DOHH2 (cell line): Measurements from ENCODE around the gene RIMS1.
A peak's percentile ranks its signal among the peaks of the same experiment; 100 is the strongest.

Experiments used
- H3F3A ChIP-seq: fragments of 200-600 bp; sonication (generic), shearing (Covaris generic); 2 replicates; pipeline ENCODE4 v1.6.0; 2016; ENCODE audit warnings: antibody characterized with exemption, mild to moderate bottlenecking; ENCODE audit not compliant: control insufficient read depth, insufficient read depth
- H3K27ac ChIP-seq: fragments of 200-600 bp; sonication (generic); 2 replicates; pipeline ENCODE4 v1.5.1; 2014; ENCODE audit warnings: low read depth, mild to moderate bottlenecking, low read length, moderate library complexity
- H3K27me3 ChIP-seq: fragments of 200-600 bp; sonication (generic); 2 replicates; pipeline ENCODE4 v1.6.1; 2014; ENCODE audit warnings: mild to moderate bottlenecking, low read length, mixed read lengths; ENCODE audit not compliant: control insufficient read depth
- H3K36me3 ChIP-seq: fragments of 200-600 bp; sonication (generic); 2 replicates; pipeline ENCODE4 v1.6.1; 2014; ENCODE audit warnings: mild to moderate bottlenecking, low read length, moderate library complexity, mixed read lengths; ENCODE audit not compliant: control insufficient read depth
- H3K4me1 ChIP-seq: fragments of 200-600 bp; sonication (generic); 2 replicates; pipeline ENCODE4 v1.6.1; 2014; ENCODE audit warnings: mild to moderate bottlenecking, low read length, mixed read lengths; ENCODE audit not compliant: control insufficient read depth
- H3K4me2 ChIP-seq: fragments of 200-600 bp; sonication (generic); 2 replicates; pipeline ENCODE4 v1.6.0; 2014; ENCODE audit warnings: mild to moderate bottlenecking, low read length, moderate library complexity
- H3K4me3 ChIP-seq: fragments of 200-600 bp; sonication (generic); 2 replicates; pipeline ENCODE4 v1.5.1; 2014; ENCODE audit warnings: mild to moderate bottlenecking, low read length, mixed read lengths
- H3K79me2 ChIP-seq: fragments of 200-600 bp; sonication (generic); 2 replicates; pipeline ENCODE4 v1.6.1; 2014; ENCODE audit warnings: mild to moderate bottlenecking, low read length, mixed read lengths; ENCODE audit not compliant: control insufficient read depth
- H3K9me2 ChIP-seq: fragments of 200-600 bp; sonication (generic); replicated peaks from 2 replicates; pipeline ENCODE4 v1.6.1; 2014; ENCODE audit warnings: mild to moderate bottlenecking, low read length, mixed read lengths; ENCODE audit not compliant: control insufficient read depth
- H3K9me3 ChIP-seq: fragments of 200-600 bp; sonication (generic); 2 replicates; pipeline ENCODE4 v1.6.1; 2014; ENCODE audit warnings: antibody characterized with exemption, low read length, mixed read lengths; ENCODE audit not compliant: control insufficient read depth, insufficient read depth
- H4K20me1 ChIP-seq: fragments of 200-600 bp; sonication (generic); 2 replicates; pipeline ENCODE4 v1.6.0; 2014; ENCODE audit warnings: low read depth, mild to moderate bottlenecking, antibody characterized with exemption, low read length, moderate library complexity; ENCODE audit not compliant: control insufficient read depth, insufficient read depth
- CTCF ChIP-seq: fragments of 200-600 bp; sonication (generic); IDR thresholded peaks from one replicate; pipeline ENCODE4 v1.5.1; 2014; ENCODE audit warnings: antibody characterized with exemption, mild to moderate bottlenecking, low read depth, low read length; ENCODE audit not compliant: poor library complexity, severe bottlenecking
- EZH2phosphoT487 ChIP-seq: fragments of 200-600 bp; sonication (generic); IDR thresholded peaks from 2 replicates; pipeline ENCODE4 v1.6.1; 2017; ENCODE audit warnings: borderline replicate concordance, mild to moderate bottlenecking, antibody characterized with exemption, low read length, moderate library complexity, mixed read lengths

The RIMS1 gene

GRCh38 chr6:72081871-72082270 is 195.5 kb downstream of the RIMS1 start:
- Histone ChIP-seq H3K9me3 (no peaks in the 10 kb centered on the region), H4K20me1 (no peaks in the 10 kb centered on the region), H3K79me2 (no peaks in the 10 kb centered on the region), H3K4me1 (no peaks in the 10 kb centered on the region), H3K4me3 (no peak overlapping the region), H3F3A (no peaks in the 10 kb centered on the region), H3K36me3 (no peaks in the 10 kb centered on the region), H3K4me2 (no peak overlapping the region), H3K27me3 (peaks cover 10% of the 10 kb centered on the region), H3K9me2 (no peaks in the 10 kb centered on the region), H3K27ac (no peak overlapping the region)
- TF ChIP-seq CTCF, result no peak
- no peak for TF ChIP-seq EZH2phosphoT487

GRCh38 chr6:72083976-72084375 is 197.6 kb downstream of the RIMS1 start:
- no peaks in the 10 kb centered on the region for H3K79me2 ChIP-seq
- no peaks in the 10 kb centered on the region for H3F3A ChIP-seq

GRCh38 chr6:72084992-72085569 is 198.7 kb downstream of the RIMS1 start:
- no peaks in the 10 kb centered on the region for H4K20me1 ChIP-seq
- 0 out of 2 replicates have a peak, but pooled peaks cover 2% of the 10 kb centered on the region for H3K27me3 ChIP-seq
- no peaks in the 10 kb centered on the region for H3K4me1 ChIP-seq
- no peaks in the 10 kb centered on the region for H3K79me2 ChIP-seq
- H3K36me3 ChIP-seq, result no peaks in the 10 kb centered on the region
- no peaks in the 10 kb centered on the region for H3K9me3 ChIP-seq
- H3F3A ChIP-seq, result no peaks in the 10 kb centered on the region
- H3K27ac ChIP-seq, result no peak overlapping the region
- H3K4me3 ChIP-seq, result no peak overlapping the region
- H3K9me2 ChIP-seq, result no peaks in the 10 kb centered on the region
- no peak overlapping the region for H3K4me2 ChIP-seq
- TF ChIP-seq EZH2phosphoT487 (no peak), CTCF (peak; percentile 57)

More at GRCh38 chr6:72083976-72084375, 197.6 kb downstream of the RIMS1 start:
- Histone ChIP-seq H3K36me3 (no peaks in the 10 kb centered on the region), H4K20me1 (no peaks in the 10 kb centered on the region), H3K27ac (no peak overlapping the region), H3K9me2 (no peaks in the 10 kb centered on the region), H3K9me3 (no peaks in the 10 kb centered on the region), H3K4me3 (no peak overlapping the region), H3K4me2 (no peak overlapping the region), H3K4me1 (no peaks in the 10 kb centered on the region), H3K27me3 (0 out of 2 replicates have a peak, but pooled peaks cover 2% of the 10 kb centered on the region)
- no peak for TF ChIP-seq CTCF
- TF ChIP-seq EZH2phosphoT487, result no peak
